GM12878 (cell line): Measurements from ENCODE around the gene F8A1. TPM values are rescaled to one million over a fixed set of nuclear protein-coding genes. Genes with fewer than 3 reads are reported as not detected.
"Not testable (repeated sequence)": the region's sequence is repeated elsewhere in the genome, so short reads cannot be mapped to it uniquely, and the experiment has no call there.

Experiments
- ATAC-seq: fragments of 200-7000 bp; cut with Tn5 transposase; 3 replicates; pipeline ENCODE4 v1.9.1; 2020; ENCODE audit warnings: mild to moderate bottlenecking, moderate library complexity
- BruUV-seq: library from RNA; stranded (reverse); fragments of 400-500 nt; replicated peaks from 2 replicates; lab custom pipeline; 2021; lab: Mats Ljungman, UMichigan
- CTCF ChIA-PET: fragments of 300-600 bp; sonication (Branson Sonifier 250); formaldehyde crosslinking; extraction: SDS; loops from one replicate; lab custom pipeline; 2021; ENCODE audit warnings: inconsistent platforms; lab: Yijun Ruan, JAX
- POLR2A ChIA-PET: fragments of 350-600 bp; formaldehyde crosslinking; extraction: SDS; loops from one replicate; lab custom pipeline; 2021; ENCODE audit warnings: inconsistent platforms; lab: Charles Lee
- RAD21 ChIA-PET: fragments of 300-600 bp; sonication (Branson Sonifier 250); formaldehyde crosslinking; loops from one replicate; lab custom pipeline; 2023; ENCODE audit warnings: antibody characterized with exemption; ENCODE audit not compliant: unreplicated experiment; lab: Charles Lee
- SMC1A ChIA-PET: fragments of 300-600 bp; sonication (Branson Sonifier 250); formaldehyde crosslinking; loops from one replicate; lab custom pipeline; 2023; ENCODE audit not compliant: unreplicated experiment, uncharacterized antibody; lab: Charles Lee
- DNase-seq: peaks from one replicate; pipeline ENCODE4 v3.0.0-alpha.2; 2011; ENCODE audit warnings: low read depth, low spot score
- FAIRE-seq: peaks from 3 replicates; lab custom pipeline; 2011; peaks lifted over from hg19 to GRCh38; lab: Jason Lieb, UNC
- H2AFZ ChIP-seq: 2 replicates; pipeline ENCODE4 v1.6.0; 2011; ENCODE audit warnings: low read depth, low read length, control low read depth; ENCODE audit not compliant: control insufficient read depth
- H3K27ac ChIP-seq: 2 replicates; pipeline ENCODE4 v1.5.1; 2011; ENCODE audit warnings: control low read depth; ENCODE audit not compliant: control insufficient read depth, insufficient read depth
- H3K27me3 ChIP-seq, 2 experiments: replicated peaks in 1 of 2; 2 replicates each; pipeline versions ENCODE4 v1.6.0 to v1.6.1; 2011; ENCODE audit warnings: low read length in 1 of 2; ENCODE audit not compliant: control insufficient read depth in 2 of 2, insufficient read depth in 2 of 2
- H3K36me3 ChIP-seq, 2 experiments: 2 replicates each; pipeline ENCODE4 v1.5.1; 2011; ENCODE audit warnings: low read length in 1 of 2; ENCODE audit not compliant: control insufficient read depth in 2 of 2, insufficient read depth in 2 of 2
- H3K4me1 ChIP-seq: 2 replicates; pipeline ENCODE4 v1.6.1; 2011; ENCODE audit warnings: mild to moderate bottlenecking, low read length, moderate library complexity, mixed read lengths; ENCODE audit not compliant: control insufficient read depth, insufficient read depth
- H3K4me2 ChIP-seq: 2 replicates; pipeline ENCODE4 v1.6.0; 2011; ENCODE audit warnings: control low read depth; ENCODE audit not compliant: control insufficient read depth, insufficient read depth
- H3K4me3 ChIP-seq: fragments of 200-600 bp; sonication (generic); 2 replicates; pipeline ENCODE4 v1.5.1; 2016
- H3K79me2 ChIP-seq: 2 replicates; pipeline ENCODE4 v1.6.0; 2011; ENCODE audit warnings: low read length; ENCODE audit not compliant: control insufficient read depth, insufficient read depth
- H3K9ac ChIP-seq: 2 replicates; pipeline ENCODE4 v1.8.0; 2011; ENCODE audit warnings: low read length, control low read depth, mixed read lengths; ENCODE audit not compliant: control insufficient read depth, insufficient read depth
- H3K9me3 ChIP-seq: replicated peaks from 3 replicates; pipeline ENCODE4 v1.5.1; 2011; ENCODE audit warnings: mild to moderate bottlenecking, low read length; ENCODE audit not compliant: control insufficient read depth, insufficient read depth
- H4K20me1 ChIP-seq: 2 replicates; pipeline ENCODE4 v1.6.0; 2011; ENCODE audit not compliant: control insufficient read depth, insufficient read depth
- WGBS: methylation state at CpG from one replicate; pipeline ENCODE4 v1.1.6; 2016; ENCODE audit warnings: low lambda C conversion rate; ENCODE audit not compliant: insufficient replicate concordance, insufficient coverage; ENCODE audit errors: missing lambda C conversion rate; 5-methylcytosine and 5-hydroxymethylcytosine counted together
- in situ Hi-C: fragments of 300-500 bp; cut with MboI; formaldehyde crosslinking; loops from 9 replicates; pipeline ENCODE4 v1.14.3; 2018; ENCODE audit warnings: mixed read lengths
- intact Hi-C: fragments of 100-400 bp; cut with micrococcal nuclease; formaldehyde crosslinking; loops from one replicate; pipeline ENCODE4 v1.14.2; 2022; ENCODE audit not compliant: unreplicated experiment
- microRNA counts: library from miRNA; unstranded; fragments of <30 nt; microRNA quantifications from one replicate; lab custom pipeline; 2016
- microRNA-seq: library from miRNA; unstranded; fragments of <30 nt; microRNA quantifications from one replicate; pipeline ENCODE4, GENCODE V29; 2018
- polyA plus RNA-seq, 11 experiments: library from polyadenylated mRNA; depleted of rRNA in 4 of 11; unstranded in 6 of 11; stranded (reverse) in 5 of 11; fragments of >200 nt; fragmentation: Nextera tagmentation in 4 of 11; fragmentation: Illumina TruSeq in 1 of 11; extraction: Ambion mirVana in 4 of 11; extraction: Trizol in 1 of 11; gene quantifications; 1 replicate in 1 of 11; 2 replicates in 10 of 11; pipeline versions ENCODE4 v1.2.1 to v1.2.3, GENCODE V29; 2011 to 2016; ENCODE audit warnings: inconsistent platforms in 2 of 11, missing spikeins in 2 of 11, low read depth in 1 of 11
- small RNA-seq: library from RNA; depleted of rRNA; stranded (forward); fragments of <200 nt; gene quantifications from one replicate; pipeline ENCODE3, GENCODE V24; 2014
- total RNA-seq, 4 experiments: library from RNA; depleted of rRNA in 3 of 4; stranded (reverse); fragments of >200 nt in 3 of 4; fragmentation: Illumina TruSeq in 1 of 4; extraction: Trizol in 1 of 4; gene quantifications; 2 replicates each; pipeline versions ENCODE4 v1.2.1 to v1.2.3, GENCODE V29; 2013 to 2021

F8A1 gene
- total and polyA plus RNA-seq, 10 of the 15 experiments (the other 5 are each of a cell fraction or from before 2014, with no cell fraction given), result 7.0 to 76.4 (median 16.0) TPM

- SMC1A ChIA-PET, H3K79me2 ChIP-seq, H3K27me3 ChIP-seq, H4K20me1 ChIP-seq, H2AFZ ChIP-seq, RAD21 ChIA-PET, BruUV-seq, in situ Hi-C loops, DNase-seq, H3K9ac ChIP-seq, H3K36me3 ChIP-seq, FAIRE-seq, CTCF ChIA-PET, POLR2A ChIA-PET, H3K4me2 ChIP-seq, ATAC-seq, H3K9me3 ChIP-seq, H3K4me3 ChIP-seq, H3K27ac ChIP-seq, intact Hi-C loops, H3K4me1 ChIP-seq: not testable (repeated sequence)
- 34% methylated on average over 5 of the region's 5 CpGs for WGBS
Measured at GRCh38 chrX:154924771-154925170, 38.6 kb downstream of the F8A1 start.

MicroRNA genes within 50 kb of the gene (microRNA counts, 767-probe panel; counts per million panel counts)
- 55.3 counts per million for microRNA hsa-miR-1184 (lab: Ali Mortazavi, UCI)

Small RNAs within 50 kb of the gene (microRNA-seq; reads per million reads assigned to microRNA genes)
- not detected for gene MIR1184-1

Small RNAs within 50 kb of the gene (small RNA-seq; reads per million reads assigned to genes)
- not detected for gene MIR1184-1

Other genes starting within 250 kb of the F8A1 start
Only the 7 nearest of the 10 such genes appear.
- gene GAB3, start 135.3 kb upstream of the F8A1 start, total RNA-seq (2014; rRNA removed), result 0.85 and 1.3 TPM in 2 replicates
- gene GAB3, start 135.3 kb upstream of the F8A1 start, total RNA-seq (2014; rRNA removed; fragmentation: Illumina TruSeq; extraction: Trizol), result 0.88 and 0.89 TPM in 2 replicates
- 0.96 and 2.0 TPM in 2 replicates for gene GAB3, start 135.3 kb upstream of the F8A1 start, total RNA-seq (2021)
- gene GAB3, start 135.3 kb upstream of the F8A1 start, polyA plus RNA-seq (2011; rRNA removed), result 0.14 and 0.23 TPM in 2 replicates
- 0.93 and 1.0 TPM in 2 replicates for gene GAB3, start 135.3 kb upstream of the F8A1 start, polyA plus RNA-seq (2014; fragmentation: Illumina TruSeq; extraction: Trizol)
- gene GAB3, start 135.3 kb upstream of the F8A1 start, polyA plus RNA-seq (2014; fragmentation: Nextera tagmentation; extraction: Ambion mirVana), result under 1 TPM; 0.29 to 0.69 TPM
- 0.66 and 1.4 TPM in 2 replicates for gene GAB3, start 135.3 kb upstream of the F8A1 start, polyA plus RNA-seq (2014; rRNA removed)
- gene GAB3, start 135.3 kb upstream of the F8A1 start, polyA plus RNA-seq (2016; fragmentation: Nextera tagmentation; extraction: Ambion mirVana), result under 1 TPM; 0.10 to 0.86 TPM
- gene DKC1, start 123.5 kb upstream of the F8A1 start, total RNA-seq (2014; rRNA removed), result 70.1 and 78.1 TPM in 2 replicates
- gene DKC1, start 123.5 kb upstream of the F8A1 start, total RNA-seq (2014; rRNA removed; fragmentation: Illumina TruSeq; extraction: Trizol), result 112 and 121 TPM in 2 replicates
- gene DKC1, start 123.5 kb upstream of the F8A1 start, total RNA-seq (2021), result 111 TPM in 2 replicates
- 102 and 112 TPM in 2 replicates for gene DKC1, start 123.5 kb upstream of the F8A1 start, polyA plus RNA-seq (2011; rRNA removed)
- 142 and 145 TPM in 2 replicates for gene DKC1, start 123.5 kb upstream of the F8A1 start, polyA plus RNA-seq (2014; fragmentation: Illumina TruSeq; extraction: Trizol)
- 100 to 1,000 TPM; 106 to 159 TPM for gene DKC1, start 123.5 kb upstream of the F8A1 start, polyA plus RNA-seq (2014; fragmentation: Nextera tagmentation; extraction: Ambion mirVana)
- gene DKC1, start 123.5 kb upstream of the F8A1 start, polyA plus RNA-seq (2014; rRNA removed), result 89.5 and 93.2 TPM in 2 replicates
- gene DKC1, start 123.5 kb upstream of the F8A1 start, polyA plus RNA-seq (2016; fragmentation: Nextera tagmentation; extraction: Ambion mirVana), result 100 to 1,000 TPM; 135 to 136 TPM
- 16.9 TPM in 2 replicates for gene MPP1, start 80.9 kb upstream of the F8A1 start, total RNA-seq (2014; rRNA removed)
- 13.6 and 14.2 TPM in 2 replicates for gene MPP1, start 80.9 kb upstream of the F8A1 start, total RNA-seq (2014; rRNA removed; fragmentation: Illumina TruSeq; extraction: Trizol)
- gene MPP1, start 80.9 kb upstream of the F8A1 start, total RNA-seq (2021), result 15.7 and 19.6 TPM in 2 replicates
- 1.9 and 2.2 TPM in 2 replicates for gene MPP1, start 80.9 kb upstream of the F8A1 start, polyA plus RNA-seq (2011; rRNA removed)
- 19.8 and 20.1 TPM in 2 replicates for gene MPP1, start 80.9 kb upstream of the F8A1 start, polyA plus RNA-seq (2014; fragmentation: Illumina TruSeq; extraction: Trizol)
- gene MPP1, start 80.9 kb upstream of the F8A1 start, polyA plus RNA-seq (2014; fragmentation: Nextera tagmentation; extraction: Ambion mirVana), result 10 to 100 TPM; 11.9 to 17.9 TPM
- gene MPP1, start 80.9 kb upstream of the F8A1 start, polyA plus RNA-seq (2014; rRNA removed), result 16.2 and 18.2 TPM in 2 replicates
- 10 to 100 TPM; 11.1 to 13.9 TPM for gene MPP1, start 80.9 kb upstream of the F8A1 start, polyA plus RNA-seq (2016; fragmentation: Nextera tagmentation; extraction: Ambion mirVana)
- gene SMIM9, start 51.7 kb upstream of the F8A1 start, total RNA-seq (2014; rRNA removed), result not detected in 2 replicates
- gene SMIM9, start 51.7 kb upstream of the F8A1 start, total RNA-seq (2014; rRNA removed; fragmentation: Illumina TruSeq; extraction: Trizol), result not detected in 2 replicates
- gene SMIM9, start 51.7 kb upstream of the F8A1 start, total RNA-seq (2021), result not detected in 2 replicates
- not detected in 2 replicates for gene SMIM9, start 51.7 kb upstream of the F8A1 start, polyA plus RNA-seq (2011; rRNA removed)
- not detected in 2 replicates for gene SMIM9, start 51.7 kb upstream of the F8A1 start, polyA plus RNA-seq (2014; fragmentation: Illumina TruSeq; extraction: Trizol)
- gene SMIM9, start 51.7 kb upstream of the F8A1 start, polyA plus RNA-seq (2014; fragmentation: Nextera tagmentation; extraction: Ambion mirVana), result not detected
- gene SMIM9, start 51.7 kb upstream of the F8A1 start, polyA plus RNA-seq (2014; rRNA removed), result not detected in 2 replicates
- not detected for gene SMIM9, start 51.7 kb upstream of the F8A1 start, polyA plus RNA-seq (2016; fragmentation: Nextera tagmentation; extraction: Ambion mirVana)
- 5.1 and 5.3 TPM in 2 replicates for gene F8, start 136.4 kb downstream of the F8A1 start, total RNA-seq (2014; rRNA removed)
- gene F8, start 136.4 kb downstream of the F8A1 start, total RNA-seq (2014; rRNA removed; fragmentation: Illumina TruSeq; extraction: Trizol), result 3.8 and 4.8 TPM in 2 replicates
- gene F8, start 136.4 kb downstream of the F8A1 start, total RNA-seq (2021), result 4.5 and 5.0 TPM in 2 replicates
- gene F8, start 136.4 kb downstream of the F8A1 start, polyA plus RNA-seq (2011; rRNA removed), result 8.1 and 11.9 TPM in 2 replicates
- 6.4 and 7.4 TPM in 2 replicates for gene F8, start 136.4 kb downstream of the F8A1 start, polyA plus RNA-seq (2014; fragmentation: Illumina TruSeq; extraction: Trizol)
- 1 to 10 TPM; 3.0 to 3.7 TPM for gene F8, start 136.4 kb downstream of the F8A1 start, polyA plus RNA-seq (2014; fragmentation: Nextera tagmentation; extraction: Ambion mirVana)
- 4.1 and 4.9 TPM in 2 replicates for gene F8, start 136.4 kb downstream of the F8A1 start, polyA plus RNA-seq (2014; rRNA removed)
- gene F8, start 136.4 kb downstream of the F8A1 start, polyA plus RNA-seq (2016; fragmentation: Nextera tagmentation; extraction: Ambion mirVana), result 1 to 10 TPM; 6.1 to 7.1 TPM
- 70.5 and 89.0 TPM in 2 replicates for gene FUNDC2, start 140.5 kb downstream of the F8A1 start, total RNA-seq (2014; rRNA removed)
- gene FUNDC2, start 140.5 kb downstream of the F8A1 start, total RNA-seq (2014; rRNA removed; fragmentation: Illumina TruSeq; extraction: Trizol), result 116 and 118 TPM in 2 replicates
- 105 and 106 TPM in 2 replicates for gene FUNDC2, start 140.5 kb downstream of the F8A1 start, total RNA-seq (2021)
- 353 and 397 TPM in 2 replicates for gene FUNDC2, start 140.5 kb downstream of the F8A1 start, polyA plus RNA-seq (2011; rRNA removed)
- 175 and 235 TPM in 2 replicates for gene FUNDC2, start 140.5 kb downstream of the F8A1 start, polyA plus RNA-seq (2014; fragmentation: Illumina TruSeq; extraction: Trizol)
- gene FUNDC2, start 140.5 kb downstream of the F8A1 start, polyA plus RNA-seq (2014; fragmentation: Nextera tagmentation; extraction: Ambion mirVana), result 100 to 1,000 TPM; 232 to 285 TPM
- gene FUNDC2, start 140.5 kb downstream of the F8A1 start, polyA plus RNA-seq (2014; rRNA removed), result 114 and 115 TPM in 2 replicates
- gene FUNDC2, start 140.5 kb downstream of the F8A1 start, polyA plus RNA-seq (2016; fragmentation: Nextera tagmentation; extraction: Ambion mirVana), result 100 to 1,000 TPM; 165 to 166 TPM
- 25.0 and 26.5 TPM in 2 replicates for gene CMC4, start 184.8 kb downstream of the F8A1 start, total RNA-seq (2014; rRNA removed)
- 14.0 and 15.6 TPM in 2 replicates for gene CMC4, start 184.8 kb downstream of the F8A1 start, total RNA-seq (2014; rRNA removed; fragmentation: Illumina TruSeq; extraction: Trizol)
- gene CMC4, start 184.8 kb downstream of the F8A1 start, total RNA-seq (2021), result 10.3 and 10.4 TPM in 2 replicates
- 27.9 and 30.5 TPM in 2 replicates for gene CMC4, start 184.8 kb downstream of the F8A1 start, polyA plus RNA-seq (2011; rRNA removed)
- gene CMC4, start 184.8 kb downstream of the F8A1 start, polyA plus RNA-seq (2014; fragmentation: Illumina TruSeq; extraction: Trizol), result 12.3 and 14.6 TPM in 2 replicates
- 10 to 100 TPM in 1 of 2 experiments, 1 to 10 TPM in 1; 5.8 to 10.4 TPM for gene CMC4, start 184.8 kb downstream of the F8A1 start, polyA plus RNA-seq (2014; fragmentation: Nextera tagmentation; extraction: Ambion mirVana)
- gene CMC4, start 184.8 kb downstream of the F8A1 start, polyA plus RNA-seq (2014; rRNA removed), result 33.7 and 36.4 TPM in 2 replicates
- gene CMC4, start 184.8 kb downstream of the F8A1 start, polyA plus RNA-seq (2016; fragmentation: Nextera tagmentation; extraction: Ambion mirVana), result 10 to 100 TPM; 30.0 to 33.4 TPM